GM23248 (cell line): ENCODE data around the gene HIVEP3.

Experiments
- EZH2 ChIP-seq: fragments of 200-600 bp; sonication (generic); IDR thresholded peaks from 2 replicates; pipeline ENCODE4 v1.6.1; 2018; ENCODE audit warnings: antibody characterized with exemption, mild to moderate bottlenecking; ENCODE audit not compliant: insufficient read depth, poor library complexity, severe bottlenecking
- EZH2phosphoT487 ChIP-seq: fragments of 200-600 bp; sonication (generic); IDR thresholded peaks from 2 replicates; pipeline ENCODE4 v1.6.1; 2018; ENCODE audit warnings: antibody characterized with exemption, moderate library complexity, mild to moderate bottlenecking, low read depth; ENCODE audit not compliant: insufficient read depth

DNA sequence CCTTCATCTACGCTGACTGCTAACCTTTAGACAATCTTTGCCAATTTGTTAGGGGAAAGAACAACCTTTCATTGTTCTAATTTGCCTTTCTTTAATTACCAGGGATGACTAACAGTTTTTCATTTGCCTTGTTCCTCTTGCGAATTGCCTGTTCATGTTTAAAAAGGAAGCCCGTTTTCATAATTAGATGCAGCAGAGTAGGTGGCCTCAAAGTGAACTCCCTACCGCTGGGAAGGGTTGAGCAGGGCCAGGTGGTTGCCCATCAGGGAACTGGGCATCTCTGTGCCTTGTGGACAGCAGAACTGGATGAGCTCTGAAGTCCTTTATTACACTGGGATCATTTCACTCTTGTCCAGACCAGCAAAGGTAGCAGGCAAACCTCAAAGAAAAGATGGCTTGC lies 59.0 kb downstream of the HIVEP3 start:
- TF ChIP-seq EZH2 (no peak), EZH2phosphoT487 (no peak)
